Stimulated activated CD8-positive, alpha-beta memory T cell treated with anti-CD3 and anti-CD28 coated beads, Interleukin-12 subunit alpha, Interleukin-12 subunit beta, amount 100 ng/mL, for 24 hours (primary cell): ENCODE results near the gene GRK2.

Experiments
- DNase-seq: peaks from one replicate; pipeline ENCODE4 v3.0.0-alpha.2; 2020; ENCODE audit errors: extremely low read depth

GRK2 gene

DNA sequence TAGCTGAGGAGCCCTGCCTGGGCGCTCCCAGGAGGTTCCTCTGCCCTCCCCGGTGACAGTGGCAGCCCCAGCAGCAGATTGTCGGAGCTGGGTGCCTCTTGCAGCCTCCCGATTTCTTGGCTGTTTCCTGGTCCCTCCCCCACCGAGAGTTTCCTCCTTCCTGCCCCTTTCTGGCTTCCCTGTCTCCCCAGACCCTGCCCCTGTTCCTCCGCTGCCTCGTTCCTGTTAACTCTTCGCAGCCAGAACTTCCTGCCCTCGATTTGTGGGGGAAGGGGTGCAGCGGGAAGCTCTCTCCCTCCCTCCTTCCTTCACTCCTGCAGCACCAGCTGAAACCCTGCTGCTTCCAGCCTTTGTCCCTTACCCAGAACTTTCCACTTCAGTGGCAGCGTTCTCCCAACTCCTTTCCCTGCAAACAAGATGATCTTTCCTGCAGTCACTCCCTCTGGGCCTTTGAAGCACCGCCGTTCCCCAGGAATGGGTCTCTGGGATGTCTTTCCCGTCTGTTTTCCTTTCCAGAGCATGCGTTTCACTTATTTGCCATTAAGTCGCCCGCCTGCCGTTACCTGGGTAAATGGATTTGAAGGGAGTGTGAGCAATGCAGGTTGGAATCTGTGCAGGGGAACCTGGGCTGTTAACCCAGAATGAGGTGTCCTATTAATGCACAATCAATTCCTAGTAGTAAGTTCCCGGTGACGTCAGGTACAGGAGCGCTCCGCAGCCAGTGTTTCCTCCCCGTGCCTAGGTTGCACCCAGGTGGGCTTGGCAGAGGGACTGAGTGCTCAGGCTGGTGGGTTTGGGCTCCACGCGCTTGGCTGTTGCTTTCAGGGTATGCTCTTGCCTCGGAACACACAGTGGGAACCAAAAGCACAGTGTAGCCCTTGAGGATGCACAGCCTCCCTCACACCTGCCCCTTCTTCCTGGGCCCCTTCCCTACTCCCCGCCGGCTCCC is 4.3 kb downstream of the GRK2 start:
- no peak for DNase-seq

- no peak for DNase-seq
These were observed 4.9 kb downstream of the GRK2 start for GRCh38 chr11:67271205-67271540.

- no peak for DNase-seq
These were observed 5.4 kb downstream of the GRK2 start for GRCh38 chr11:67271541-67272284.

DNA sequence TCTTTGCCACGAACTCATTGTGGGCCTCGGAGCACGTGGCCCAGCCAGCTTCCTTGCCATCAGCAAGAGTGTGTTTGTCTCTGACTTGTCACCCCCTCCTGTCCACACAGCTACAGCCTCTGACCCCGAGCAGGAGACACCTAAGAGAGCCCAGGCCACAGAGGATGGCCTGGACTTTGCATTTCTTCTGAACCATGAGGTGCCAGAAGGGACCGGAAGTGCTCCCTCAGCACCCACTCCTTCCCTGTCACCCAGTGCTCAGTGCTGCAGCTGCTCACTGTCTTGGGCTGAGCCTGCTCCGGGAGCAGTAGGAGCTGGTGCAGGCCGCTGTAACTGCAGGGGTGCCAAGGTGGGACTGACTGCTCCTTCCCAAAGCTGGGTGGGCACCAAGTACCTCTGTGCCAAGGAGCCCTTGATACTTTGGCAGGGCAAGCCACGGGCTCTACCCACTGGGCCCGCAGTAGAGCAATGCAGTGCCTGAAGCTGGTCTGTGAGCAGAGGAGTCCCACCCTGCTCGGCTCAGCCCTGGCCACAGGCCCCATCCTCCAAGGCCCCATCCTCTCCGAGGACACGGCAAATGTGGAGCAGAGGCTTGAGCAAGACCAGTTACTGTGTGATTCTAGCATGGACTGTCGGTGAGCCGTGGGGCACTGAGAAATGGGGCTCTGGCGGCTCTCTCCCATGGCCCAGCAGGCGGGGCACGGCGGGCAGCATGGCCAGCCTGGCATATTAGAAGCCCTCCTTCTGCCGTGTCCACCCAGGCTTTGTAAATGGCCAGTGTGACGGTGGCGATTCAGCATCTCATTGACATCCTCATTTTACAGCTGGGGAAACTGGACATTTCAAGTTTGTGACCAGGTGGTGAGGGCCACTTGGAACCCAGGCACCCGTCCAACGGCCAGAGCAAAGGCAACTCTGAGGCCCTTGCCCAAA is 6.3 kb downstream of the GRK2 start:
- DNase-seq, result no peak

DNA sequence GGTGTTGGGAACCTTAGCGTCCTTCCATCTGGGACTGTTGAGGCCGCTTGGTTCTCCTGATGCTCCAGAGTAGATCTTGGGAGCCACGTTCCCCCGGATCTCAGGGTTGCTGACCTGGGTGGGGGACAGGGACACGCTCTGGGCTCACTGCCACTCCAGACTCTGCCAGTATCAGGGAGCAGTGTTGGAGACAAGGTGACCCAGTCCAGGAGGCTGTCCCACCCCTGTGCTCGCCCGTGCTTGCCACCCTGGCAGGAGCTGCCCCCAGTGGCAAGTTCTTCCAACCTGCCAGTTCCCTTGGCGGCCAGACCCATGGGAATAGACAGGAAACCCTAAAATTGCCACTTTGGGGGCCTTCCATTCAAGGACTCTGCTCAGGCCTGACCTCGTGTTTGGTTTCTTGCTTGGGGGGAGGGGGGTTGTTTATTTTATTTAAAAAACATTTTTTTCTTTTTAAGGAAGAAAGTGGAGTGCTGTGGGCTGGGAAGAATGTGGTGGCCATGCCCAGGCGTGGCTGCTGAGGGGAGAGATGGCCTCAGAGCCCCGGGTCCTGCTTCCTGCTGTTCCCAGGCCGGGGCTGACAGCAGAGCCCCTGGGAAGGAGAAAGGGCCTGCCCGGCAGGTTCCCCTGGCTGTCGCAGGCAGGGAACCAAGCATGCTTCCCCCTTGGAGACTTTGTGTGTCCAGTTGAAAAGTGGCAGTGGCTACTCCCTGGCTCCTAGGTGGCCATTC is 7.2 kb downstream of the GRK2 start:
- DNase-seq, result no peak

DNA sequence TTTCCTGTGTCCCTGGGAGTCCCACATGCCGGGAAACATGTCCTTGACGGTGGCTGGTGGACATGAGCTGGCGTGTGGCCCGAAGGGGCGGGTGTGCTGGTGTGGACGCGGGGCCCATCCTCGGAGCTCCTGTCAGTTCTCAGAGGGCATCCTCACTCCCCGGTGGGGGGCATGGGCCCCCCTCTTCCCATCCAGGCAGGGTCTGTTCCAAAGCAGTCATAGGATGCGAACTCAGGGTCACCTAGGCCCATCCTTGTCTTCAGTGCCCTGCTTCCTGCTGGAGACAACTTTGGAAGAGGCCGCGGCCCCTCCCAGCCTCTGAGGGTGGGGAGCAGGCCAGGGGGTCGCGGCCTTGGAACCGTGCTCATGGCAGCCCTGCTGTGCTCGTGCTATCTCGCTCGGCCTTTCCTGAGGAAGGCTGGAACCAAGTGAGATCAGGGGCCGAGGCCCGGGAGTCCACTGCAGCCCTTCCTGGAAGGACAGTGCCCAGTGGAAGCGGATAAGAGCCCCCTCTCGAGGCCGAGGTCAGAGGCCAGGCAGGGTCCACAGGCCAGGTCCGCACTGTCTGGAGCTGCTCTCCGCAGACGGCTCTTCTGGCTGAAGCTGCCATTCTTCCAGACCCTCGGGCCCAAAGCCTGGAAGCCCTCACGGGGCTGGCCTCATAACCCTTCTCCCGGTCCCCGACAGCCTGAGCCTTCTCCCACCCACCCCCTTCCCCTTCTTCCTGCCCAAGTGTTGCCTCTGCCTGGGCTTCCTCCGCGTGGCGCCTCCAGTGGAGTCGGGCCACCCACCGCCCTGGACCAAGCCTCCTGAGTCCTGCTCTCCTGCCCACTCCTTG is 8.7 kb downstream of the GRK2 start:
- DNase-seq, result no peak

DNA sequence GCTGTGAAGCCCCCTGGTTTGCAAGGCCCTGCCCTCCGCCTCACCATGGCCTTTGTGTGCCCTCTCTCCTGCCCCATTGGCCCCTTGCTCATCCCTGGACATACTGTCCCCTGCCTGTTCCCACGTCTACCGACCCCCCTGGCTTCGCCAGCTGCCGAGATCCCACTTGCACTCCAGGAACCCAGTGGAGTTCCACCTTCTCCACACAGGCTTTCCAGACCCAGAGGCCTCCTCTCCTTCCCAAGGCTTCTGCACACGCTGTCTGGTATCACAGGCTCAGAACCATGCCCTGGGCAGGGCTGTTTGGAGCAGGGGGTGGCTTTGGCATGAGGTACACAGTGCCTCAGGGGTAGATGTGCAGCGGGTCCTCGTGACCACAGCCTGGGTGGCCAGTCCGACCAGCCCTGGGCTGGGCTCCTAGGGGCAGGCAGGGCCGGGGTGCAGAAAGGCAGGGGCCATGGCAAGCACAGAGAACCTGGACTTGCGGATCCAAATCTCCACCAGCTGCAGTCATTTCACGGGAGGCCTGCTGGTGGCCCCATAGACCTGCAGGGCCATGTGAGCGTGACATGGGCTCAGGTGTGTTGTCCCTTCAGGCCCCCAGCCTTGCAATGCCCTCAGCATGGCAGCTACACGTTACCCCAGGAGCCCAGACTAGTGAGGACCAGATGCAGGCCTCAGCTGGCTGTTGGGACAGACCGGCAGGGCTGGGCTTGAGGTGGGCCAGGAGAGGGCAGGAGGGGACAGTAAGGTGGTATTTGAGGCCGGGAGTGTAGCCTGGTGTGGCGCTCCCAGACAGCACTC is 9.5 kb downstream of the GRK2 start:
- no peak for DNase-seq

DNA sequence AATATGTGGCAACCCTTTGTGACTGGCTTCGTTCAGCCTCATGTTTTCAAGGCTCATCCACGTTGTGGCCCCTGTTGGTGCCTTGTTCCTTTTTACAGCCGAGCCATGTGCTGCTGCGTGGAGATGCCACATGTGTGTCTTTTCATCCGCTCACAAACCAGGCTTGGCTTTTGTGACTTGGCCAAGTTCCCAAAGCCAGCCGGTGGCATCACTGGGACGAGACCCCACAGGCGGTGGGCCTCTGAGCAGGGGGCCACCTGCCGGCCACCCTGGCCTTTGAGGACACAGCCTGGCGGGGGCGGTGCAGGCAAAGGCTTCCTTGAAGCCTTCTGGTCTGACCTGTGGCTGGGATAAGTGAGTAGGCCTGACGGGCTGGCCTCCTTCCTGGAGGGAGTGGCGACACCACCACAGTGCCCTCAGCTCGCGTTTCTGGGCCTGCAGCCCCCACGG is 10.5 kb downstream of the GRK2 start:
- DNase-seq, result no peak

DNA sequence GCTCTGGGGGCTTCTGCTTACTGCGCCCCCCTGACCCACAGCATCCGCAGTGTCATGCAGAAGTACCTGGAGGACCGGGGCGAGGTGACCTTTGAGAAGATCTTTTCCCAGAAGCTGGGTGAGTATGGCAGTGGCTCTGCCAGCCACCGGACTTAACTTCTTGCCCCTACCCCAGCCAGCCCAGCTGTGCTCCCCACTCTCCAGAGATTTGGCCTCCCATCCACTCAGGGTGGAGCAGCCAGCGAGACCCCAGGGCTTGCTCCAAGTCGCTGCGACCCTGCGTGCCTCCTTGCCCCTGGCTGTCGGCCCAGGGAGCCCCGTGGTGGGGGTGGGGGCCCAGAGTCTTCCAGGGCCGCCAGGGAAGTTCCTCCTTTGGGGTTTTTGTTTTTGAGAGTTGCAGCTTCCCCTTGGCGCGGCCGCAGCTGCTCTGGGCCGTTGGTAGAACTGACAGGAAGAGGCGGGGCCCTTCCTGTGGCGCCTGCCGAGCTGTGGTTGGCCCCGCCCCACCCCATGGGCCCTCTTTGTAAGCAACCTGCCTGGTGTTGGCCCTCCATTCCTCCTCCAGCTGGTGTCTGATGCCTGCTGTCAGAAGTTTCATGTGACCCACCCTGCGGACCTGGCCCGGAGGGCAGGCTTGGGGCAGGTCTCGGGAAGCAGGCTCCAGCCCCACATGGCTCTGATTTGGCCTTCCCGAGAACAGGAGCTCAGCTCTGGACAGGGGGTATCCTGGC is 11.1 kb downstream of the GRK2 start:
- peak; percentile 77 for DNase-seq

DNA sequence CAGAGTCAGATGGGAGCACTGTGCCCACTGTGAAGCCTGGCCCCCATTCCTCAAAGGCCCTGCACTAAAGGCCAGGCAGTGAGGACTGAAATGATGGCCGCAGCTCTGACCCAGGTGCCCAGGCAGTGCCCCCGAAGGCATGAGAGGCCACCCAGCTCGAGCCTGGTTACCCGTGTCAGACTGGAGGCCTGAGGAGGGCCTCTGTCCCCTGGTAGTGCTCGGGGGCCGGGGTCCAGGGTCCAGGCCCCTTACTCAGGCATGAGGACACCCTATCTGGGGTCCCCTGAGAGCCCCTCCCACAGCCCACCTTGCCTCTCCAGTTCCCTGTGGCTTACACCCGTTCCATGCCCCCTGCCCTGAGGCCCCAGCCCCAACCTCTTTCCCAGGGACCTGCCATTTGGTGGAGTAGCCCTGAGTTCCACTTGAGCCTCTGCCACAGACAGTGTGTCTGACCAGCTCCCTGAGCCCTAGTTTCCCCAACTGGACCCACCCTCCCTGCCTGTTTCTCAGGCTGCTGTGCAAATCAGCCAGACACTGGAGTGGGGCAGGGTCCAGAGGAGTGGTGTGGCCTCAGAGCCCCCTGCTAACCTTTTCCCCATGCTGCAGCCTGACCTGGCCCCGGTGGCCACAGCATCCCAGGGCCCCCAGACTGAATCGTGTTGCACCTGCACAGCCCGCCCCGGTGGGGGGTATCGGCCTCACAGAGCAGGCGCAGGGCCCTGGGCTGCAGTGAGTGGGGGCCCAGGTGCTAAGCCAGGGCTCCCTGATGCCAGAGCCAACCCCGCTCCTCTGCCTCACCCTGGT is 12.1 kb downstream of the GRK2 start:
- no peak for DNase-seq

GRCh38 chr11:67278939-67279588 is 12.8 kb downstream of the GRK2 start:
- DNase-seq, result no peak

GRCh38 chr11:67279589-67280340 is 13.5 kb downstream of the GRK2 start:
- no peak for DNase-seq

DNA sequence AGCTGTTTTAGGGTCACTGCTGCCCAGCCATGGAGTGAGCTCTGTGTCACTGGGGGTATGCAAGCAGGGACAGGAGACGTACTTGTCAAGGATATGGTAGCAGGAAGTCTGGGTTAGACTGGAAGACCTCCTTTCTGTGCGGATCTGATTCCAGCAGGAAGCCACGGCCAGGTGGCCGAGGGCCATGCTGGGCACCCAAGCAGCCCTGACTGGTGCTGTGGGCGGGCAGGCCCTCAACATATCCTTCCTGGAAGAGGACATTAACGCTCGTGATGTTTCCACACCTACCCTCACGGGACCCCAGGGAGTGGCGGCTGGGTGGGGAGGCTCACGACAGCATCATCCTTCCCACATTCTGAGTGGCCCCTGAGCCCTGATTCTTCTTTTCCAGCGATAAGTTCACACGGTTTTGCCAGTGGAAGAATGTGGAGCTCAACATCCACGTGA is 14.1 kb downstream of the GRK2 start:
- no peak for DNase-seq

DNA sequence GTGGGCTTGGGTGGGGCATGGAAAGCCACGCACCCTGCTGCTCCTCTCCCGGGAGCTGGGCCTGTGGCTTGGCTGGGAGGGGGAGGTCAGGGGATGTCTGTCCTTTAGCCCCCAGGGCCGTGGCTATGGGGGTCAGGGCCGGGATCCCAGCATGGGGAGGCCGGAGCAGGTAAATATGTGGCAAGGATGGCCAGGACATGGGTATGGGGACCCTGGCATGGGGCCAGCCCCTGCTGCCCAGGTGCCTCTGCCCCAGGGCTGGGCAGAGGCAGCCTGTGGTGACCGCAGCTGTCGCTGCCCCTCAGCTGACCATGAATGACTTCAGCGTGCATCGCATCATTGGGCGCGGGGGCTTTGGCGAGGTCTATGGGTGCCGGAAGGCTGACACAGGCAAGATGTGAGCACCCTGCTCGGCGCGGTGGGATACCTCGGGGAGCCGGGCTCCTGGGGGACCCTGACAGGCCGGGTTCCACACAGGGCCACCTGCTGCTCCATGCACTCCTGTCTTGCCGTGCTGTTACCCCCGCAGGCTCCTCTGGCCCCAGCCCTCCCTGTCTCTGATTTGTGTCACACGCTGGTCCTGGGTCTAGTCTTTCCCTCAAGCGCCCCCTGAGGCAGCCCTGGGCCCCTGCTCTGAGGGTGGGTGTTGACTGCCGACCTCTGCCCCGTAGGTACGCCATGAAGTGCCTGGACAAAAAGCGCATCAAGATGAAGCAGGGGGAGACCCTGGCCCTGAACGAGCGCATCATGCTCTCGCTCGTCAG is 14.7 kb downstream of the GRK2 start:
- DNase-seq, result no peak

DNA sequence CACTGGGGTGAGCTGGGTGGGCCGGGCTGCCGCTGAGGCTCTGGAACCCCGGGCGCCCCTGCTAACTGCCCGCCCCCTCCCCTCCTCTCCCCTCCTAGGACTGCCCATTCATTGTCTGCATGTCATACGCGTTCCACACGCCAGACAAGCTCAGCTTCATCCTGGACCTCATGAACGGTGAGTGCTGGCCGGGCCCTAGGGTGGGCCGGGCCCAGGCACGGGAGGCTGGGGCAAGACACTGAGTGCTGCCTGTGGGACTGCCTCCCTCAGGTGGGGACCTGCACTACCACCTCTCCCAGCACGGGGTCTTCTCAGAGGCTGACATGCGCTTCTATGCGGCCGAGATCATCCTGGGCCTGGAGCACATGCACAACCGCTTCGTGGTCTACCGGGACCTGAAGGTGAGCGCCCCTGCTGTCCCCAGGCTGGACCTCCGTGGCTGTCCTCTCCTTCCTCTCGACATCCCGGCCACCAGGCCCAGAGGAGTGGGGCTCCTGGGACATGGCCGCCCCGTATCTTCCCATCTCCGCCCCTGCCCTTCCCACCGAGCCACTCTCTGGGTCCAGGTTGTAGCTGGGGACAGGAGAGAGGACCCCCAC is 15.4 kb downstream of the GRK2 start:
- DNase-seq, result no peak
